DMS53 treated with DMSO at 0.1 percent for 48 hours (cell line): ENCODE results near the gene DNAJB11.
A peak's percentile ranks its signal among the peaks of the same experiment; 100 is the strongest.

Experiments
- DNase-seq: peaks from one replicate; lab custom pipeline; 2025; ENCODE audit not compliant: unreplicated experiment; lab: John Stamatoyannopoulos, UW

Gene DNAJB11

DNA sequence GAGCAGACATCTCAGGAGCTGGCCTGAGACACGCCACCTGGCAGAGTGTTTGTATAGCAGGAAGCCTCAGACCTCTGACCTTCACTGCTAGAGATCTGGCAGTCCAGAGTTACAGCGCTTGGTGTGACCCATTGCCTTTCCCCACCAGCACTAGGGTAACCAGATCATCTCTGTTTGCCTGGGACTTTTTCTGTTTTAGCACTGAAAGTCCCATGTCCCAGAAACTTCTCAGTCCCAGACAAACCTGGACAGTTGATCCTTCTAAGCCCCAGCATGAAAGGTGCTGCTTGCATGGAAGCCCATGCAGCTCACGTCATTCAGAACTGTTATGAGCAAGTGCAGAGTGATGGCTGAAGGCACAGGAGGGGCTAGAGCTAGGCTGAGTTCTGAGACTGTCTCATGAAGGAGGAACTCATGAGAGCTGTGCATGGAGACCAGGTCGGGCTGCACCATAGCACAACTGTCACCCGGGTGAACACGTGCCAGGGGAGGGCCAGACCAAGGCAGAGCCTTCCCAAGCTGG lies 24.1 kb downstream of the DNAJB11 start:
- no peak for DNase-seq

DNA sequence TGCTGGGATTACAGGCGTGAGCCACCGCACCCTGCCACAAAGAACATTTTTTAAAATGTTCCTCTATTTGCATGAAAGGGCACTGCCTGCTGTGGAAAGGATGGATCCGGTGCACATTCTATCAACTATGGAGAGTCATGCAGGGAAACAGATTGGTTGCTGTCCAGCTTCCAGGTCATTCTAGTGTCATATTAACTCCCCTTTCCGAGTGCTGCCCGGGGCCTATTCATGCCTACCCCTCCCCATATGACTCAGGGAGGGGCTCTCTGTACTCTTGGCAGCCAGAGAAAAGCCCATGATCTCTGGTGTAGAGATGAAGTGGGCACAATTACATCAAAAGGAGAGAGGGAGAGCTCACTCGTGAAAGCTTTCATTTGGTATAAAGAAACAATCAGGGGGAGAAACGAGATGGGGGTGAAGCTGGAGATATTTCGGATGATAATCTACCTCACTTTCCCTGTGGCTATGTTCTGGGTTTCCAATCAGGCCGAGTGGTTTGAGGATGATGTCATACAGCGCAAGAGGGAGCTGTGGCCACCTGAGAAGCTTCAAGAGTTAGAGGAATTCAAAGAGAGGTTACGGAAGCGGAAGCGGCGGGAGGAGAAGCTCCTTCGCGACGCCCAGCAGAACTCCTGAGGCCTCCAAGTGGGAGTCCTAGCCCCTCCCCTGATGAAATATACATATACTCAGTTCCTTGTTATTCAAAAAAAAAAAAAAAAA lies 26.2 kb downstream of the DNAJB11 start:
- no peak for DNase-seq

DNA sequence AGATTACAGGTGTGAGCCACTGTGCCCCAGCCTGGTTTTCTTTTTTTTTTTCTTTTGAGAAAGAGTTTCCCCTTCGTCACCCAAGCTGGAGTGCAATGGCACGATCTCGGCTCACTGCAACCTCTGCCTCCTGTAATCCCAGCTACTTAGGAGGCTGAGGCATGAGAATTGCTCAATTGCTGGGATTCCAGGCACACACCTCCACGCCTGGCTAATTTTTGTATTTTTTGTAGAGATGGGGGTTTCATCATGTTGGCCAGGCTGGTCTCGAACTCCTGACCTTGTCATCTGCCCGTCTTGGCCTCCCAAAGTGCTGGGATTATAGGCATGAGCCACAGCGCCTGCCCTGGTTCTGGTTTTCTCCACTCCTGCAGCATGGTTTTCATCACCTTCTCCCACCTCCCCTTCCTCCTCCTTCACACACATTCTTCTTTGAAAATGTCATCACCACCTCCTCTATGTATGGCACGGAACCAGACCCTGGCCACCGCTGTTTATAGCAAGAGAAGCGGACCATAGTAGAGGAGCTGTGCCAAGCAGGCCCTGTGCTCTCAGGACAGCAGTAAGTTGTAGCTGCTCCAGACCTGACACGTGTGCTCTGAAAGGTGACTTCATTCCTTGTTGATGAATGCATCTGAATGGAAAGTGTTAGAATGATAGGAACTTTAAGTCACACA lies 27.7 kb downstream of the DNAJB11 start:
- no peak for DNase-seq

DNA sequence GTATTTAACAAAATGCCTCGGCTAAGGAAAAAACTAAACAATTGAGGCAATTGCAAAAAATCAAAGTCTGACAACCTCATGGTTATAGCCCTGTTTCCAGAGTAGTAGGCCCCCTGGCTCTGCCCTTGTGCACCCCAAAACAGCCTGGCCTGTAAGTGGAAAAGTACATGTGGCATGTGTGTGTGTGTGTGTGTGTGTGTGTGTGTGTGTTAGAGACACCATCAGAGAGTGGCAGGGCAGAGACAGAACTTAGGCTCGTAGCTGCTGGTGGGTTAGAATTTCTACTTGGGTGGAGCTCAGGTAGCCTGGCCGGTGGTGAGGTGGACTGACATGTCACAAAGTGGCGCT lies 28.2 kb downstream of the DNAJB11 start:
- DNase-seq = no peak

DNA sequence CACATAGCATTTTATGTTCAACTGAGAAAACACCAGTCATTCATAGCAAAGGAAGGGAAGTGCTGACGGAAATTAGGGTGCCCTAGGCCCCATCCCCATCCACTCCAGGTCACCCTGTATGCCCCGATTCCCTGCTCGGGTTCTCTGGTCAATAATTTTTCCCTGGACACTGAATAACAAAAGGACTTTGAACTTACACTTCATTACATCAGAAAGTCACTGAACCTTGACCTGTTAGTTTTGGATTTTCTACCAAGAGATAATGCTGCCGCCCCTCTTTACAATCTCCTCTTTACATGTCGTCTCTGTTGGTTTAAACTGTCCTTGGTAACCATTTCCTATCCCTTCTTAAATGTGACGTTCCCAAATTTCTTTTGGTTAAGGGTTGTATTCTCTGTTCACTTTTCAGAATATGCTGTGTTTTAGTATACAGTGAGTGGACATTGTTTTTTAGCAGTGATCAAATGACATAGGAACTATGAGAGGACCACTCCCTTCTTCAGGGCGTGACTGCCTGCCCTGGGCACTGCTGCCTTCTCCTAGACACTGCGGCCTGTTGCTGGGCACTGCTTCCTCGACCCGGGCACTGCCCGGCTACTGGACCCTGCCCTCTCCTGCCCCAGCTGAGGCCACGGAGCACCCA lies 28.7 kb downstream of the DNAJB11 start:
- DNase-seq = no peak

DNA sequence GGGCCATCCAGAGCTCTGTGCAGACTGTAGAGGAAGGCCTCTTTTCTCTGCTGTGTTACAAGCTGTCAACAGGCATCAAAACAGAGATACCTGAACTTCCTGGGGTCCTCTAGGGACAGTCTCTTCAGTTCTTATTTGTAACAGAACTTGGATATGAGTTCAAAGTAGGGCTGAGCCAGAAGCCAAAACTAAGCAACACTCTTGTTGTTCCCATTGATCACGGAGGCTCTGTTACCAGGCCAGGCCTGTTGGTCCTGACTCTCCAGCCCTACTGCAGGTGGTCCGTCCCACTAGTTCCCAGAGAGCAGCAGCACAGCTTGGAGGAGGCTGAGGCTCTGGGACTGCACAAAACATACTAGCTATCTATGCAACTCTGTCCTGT lies 29.3 kb downstream of the DNAJB11 start:
- no peak for DNase-seq

DNA sequence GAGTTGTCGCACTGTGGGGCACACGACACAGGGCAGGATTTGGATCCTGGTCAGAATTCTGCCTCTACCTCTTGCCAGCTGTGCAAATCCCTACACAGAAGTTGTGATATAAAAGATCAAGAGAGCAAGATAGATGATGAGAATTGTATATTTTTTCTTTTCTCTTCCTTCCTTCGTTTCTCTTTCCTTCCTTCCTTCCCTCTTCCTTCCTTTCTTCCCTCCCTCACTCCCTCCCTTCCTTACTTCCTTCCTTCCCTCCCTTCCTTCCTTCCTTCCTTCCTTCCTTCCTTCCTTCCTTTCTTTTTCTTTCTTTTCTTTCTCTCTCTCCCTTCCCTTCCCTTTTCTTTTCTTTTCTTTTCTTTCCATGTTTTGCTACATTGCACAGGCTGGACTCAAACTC lies 30.4 kb downstream of the DNAJB11 start:
- DNase-seq = no peak

DNA sequence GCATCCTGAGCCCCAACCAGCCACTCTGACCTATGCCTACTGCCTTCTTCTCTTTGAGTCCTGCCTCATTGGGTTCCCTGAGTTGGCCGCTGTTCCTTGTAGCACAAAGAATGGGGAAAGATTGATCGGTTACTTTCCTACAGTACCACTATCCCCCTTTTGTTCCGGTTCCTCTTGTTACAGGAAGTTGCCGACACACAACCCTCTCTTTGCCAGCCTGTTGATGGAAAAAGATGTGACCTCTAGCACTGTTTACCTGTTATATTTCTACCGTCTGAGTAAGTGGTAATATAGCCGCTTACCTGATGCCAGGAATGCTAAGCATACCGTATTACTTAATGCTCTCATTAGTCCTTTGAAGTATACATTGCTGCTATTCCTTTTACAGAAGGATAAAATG lies 32.6 kb downstream of the DNAJB11 start:
- DNase-seq = no peak

DNA sequence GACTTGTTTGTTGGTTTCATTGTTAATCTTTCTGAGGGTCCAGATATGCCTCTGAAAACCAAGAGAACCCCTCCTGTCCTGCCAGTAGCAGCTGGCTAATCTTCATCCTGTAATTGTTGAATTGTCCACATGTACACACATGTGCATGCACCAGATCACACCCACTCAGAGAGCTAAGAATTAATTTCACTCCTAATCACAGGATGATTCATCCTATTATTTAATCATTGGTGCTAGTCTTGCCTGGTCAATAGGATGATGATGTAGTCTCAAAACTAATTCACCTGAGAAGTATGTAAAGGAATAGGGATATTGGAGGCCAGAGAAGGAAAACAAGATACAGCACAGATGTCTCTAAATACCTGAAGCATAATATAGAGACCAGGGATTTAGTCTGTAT lies 34.6 kb downstream of the DNAJB11 start:
- no peak for DNase-seq

DNA sequence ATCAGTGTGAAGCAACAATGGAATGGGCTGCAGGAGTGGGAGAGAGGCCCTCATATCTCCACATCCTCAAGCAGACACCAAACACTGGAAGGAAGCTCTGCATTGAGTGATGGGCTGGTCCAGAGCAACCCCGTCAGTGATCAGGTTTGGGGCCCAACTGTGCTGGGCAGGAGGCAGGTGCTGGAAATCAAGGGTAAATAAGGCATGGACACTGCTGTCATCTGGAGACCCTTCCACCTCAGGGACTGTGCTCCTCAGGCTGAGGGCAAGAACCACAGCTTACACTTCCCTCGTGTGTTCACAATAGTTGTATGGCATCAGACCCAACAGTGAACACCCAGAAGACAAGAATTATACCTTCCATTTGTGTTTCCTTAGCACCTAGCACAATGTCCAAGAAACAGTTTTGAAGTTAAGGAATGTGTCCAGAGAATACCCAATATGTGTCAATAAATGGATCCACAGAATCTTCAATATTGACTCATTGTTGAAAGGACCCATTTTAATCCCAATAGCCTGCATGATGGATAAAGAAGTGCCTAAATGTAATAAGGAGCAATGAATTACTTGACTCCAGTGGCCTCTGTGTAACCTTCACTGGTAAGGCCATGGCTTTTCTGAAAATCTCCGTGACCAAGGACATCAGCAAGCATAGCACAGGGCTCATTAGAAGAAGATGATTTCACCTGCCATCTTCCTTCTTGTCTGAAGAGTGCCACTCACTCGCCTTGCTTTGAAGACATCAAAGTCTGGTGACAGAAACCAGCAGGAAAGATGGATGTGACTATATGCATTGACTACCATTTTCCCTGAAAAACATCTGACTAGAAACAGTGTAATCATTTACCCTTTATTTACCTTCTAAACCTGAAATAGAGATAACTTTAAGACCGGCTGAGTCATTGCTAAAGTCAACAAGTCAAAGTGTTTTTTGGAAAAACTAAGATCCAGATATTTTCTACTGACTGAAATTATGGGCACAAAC lies 35.3 kb downstream of the DNAJB11 start:
- DNase-seq = peak; percentile 16

DNA sequence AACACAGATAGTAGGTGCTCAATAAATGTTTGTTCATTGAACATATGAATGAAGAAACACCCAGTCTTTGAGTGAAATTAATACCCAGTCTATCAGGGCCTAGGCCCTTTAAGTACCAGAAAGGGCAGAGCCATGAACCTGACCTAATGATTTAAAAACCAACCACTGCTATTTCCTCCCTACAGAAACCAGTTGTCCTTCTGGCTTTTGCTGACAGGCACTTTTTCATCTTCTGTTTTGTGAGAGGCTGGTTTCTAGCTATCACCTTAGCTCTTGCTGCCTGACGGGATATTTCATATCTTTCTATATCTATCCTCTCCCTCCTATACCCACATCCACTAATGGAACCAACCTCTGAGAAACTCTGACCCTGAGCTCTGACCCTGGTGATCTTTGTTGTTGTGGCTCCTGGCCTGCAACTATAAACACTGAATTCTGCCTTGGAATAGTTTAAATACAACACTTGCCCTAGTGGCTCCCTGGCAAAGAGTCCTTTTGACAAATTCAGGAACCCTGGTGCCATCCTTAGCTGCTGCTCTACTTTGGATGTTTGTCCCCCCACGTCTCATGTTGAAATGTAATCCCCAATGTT lies 38.2 kb downstream of the DNAJB11 start:
- no peak for DNase-seq

DNA sequence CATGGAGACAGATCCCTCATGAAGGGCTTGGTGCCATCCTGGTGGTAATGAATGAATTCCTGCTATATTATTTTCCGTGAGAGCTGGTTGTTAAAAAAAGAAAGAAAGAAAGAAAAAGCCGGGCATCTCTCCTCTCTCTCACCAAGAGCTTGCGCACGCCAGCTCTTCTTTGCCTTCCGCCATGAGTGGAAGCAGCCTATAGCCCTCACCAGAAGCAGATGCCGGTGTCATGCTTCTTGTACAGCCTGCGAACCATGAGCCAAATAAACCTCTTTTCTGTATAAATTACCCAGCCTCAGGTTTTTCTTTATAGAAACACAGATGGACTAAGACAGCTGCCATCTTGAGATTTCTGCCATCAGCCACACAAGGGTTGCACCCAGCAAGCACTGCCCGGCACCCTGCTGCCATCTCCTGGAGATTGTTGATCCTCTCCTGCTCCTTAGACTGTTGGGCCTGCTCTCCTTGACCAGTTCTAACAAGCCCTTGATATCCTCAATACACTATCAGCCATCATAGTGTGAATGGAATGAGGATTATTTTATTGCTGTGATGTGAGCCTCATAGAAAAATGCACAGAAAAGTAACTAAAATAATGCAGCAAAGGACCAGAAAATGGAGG lies 38.8 kb downstream of the DNAJB11 start:
- DNase-seq = no peak

DNA sequence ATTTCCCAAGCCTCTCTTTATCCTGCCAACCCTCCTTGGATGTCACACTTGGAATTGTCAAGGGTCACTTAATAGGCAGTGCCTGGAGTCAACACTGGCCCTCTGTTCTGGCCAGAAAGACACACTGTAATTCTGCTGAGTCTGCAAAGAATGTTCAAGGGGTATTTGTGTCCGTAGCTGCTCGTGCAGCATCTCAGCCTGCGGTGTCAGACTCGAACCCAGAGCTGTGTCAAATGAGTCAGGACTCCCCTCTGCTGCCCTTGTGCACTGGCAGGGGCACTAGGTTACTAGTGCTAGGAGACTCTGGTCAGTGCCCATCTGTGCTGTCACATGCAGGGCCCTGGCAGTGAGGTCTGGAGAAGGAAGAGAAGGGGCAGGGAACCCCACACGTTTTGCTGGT lies 41.5 kb downstream of the DNAJB11 start:
- DNase-seq = no peak

DNA sequence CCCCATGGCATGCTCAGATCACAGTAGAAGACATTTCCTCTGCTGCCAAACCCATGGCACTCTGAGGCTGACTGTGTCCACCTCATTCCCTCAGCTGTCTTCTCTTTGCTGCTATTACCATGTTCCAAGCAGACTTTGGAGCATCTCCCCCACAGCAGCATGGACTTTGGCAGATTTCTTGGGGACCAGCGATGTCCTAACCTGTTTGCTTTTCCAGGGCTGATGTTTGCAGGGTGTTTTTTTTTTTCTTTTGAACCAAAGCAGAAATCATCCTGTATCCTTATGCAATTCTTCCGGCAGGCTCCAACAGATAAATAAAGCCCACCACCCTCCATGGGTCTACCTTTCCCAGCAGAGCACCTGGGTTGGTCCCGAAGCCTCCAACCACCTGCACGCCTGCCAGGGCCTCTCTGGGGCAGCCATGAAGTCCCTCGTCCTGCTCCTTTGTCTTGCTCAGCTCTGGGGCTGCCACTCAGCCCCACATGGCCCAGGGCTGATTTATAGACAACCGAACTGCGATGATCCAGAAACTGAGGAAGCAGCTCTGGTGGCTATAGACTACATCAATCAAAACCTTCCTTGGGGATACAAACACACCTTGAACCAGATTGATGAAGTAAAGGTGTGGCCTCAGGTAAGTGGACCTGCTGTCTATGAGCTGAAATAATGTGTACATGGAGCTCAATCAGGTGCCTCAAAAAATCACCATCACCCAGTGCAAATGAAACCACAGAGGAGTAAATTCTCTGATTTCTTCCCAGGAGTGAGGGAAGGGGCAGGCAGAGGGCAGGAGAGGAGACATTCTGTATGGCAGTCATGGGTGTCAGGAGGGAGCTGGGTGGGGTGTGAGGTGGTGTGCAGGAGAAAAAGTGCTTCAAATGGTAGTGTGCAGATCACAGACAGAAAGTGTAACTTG lies 42.5 kb downstream of the DNAJB11 start, which contains the start of gene AHSG:
Gene AHSG, plus strand, starts transcription at position 340 of the 916 bp plus-strand sequence. Its CDS starts 82 bp downstream, at position 422.
- DNase-seq = no peak

DNA sequence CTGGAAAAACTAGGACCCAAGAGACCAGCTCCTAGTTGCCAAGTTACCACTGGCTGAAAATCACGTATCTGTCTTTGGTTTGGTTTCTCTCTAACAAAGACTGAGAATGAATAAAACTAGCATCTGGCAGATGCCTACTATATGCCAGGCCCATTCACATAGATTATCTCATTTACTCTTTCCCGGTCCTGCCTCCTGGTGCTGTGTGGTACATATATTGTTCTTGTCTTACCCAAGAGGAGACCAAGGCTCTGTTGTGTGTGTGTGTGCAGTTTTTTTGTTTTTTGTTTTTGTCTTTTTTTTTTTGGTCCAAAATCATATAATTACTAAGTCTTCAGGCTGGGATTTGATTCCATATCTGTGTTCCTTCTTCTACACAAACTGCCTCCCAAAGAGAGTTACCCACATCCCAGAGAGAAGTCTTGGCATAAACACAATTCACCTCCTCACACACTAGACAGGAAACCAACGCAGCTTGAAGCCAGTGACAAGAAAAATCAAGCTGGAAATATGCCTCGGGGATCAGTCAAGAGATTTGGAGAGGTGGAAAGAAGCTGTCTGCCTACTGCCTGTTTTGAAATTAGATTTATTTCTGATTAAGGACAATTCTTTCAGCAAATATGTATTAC lies 43.2 kb downstream of the DNAJB11 start:
- no peak for DNase-seq

DNA sequence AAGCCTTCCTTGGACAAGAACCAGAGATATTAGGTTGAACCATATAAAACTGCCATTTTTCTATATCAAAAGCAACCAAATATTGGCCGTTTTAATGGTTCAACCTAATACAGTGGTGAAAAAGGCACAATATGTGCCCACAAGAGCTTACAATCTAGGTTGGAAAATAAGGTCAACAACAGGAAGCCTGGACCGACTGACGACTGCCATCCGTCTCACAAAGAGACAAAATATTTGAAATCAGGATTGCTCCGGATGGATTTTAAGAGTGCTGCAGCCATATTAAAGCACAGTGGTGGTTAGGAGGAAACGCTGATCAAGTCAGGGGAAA lies 43.7 kb downstream of the DNAJB11 start:
- no peak for DNase-seq

DNA sequence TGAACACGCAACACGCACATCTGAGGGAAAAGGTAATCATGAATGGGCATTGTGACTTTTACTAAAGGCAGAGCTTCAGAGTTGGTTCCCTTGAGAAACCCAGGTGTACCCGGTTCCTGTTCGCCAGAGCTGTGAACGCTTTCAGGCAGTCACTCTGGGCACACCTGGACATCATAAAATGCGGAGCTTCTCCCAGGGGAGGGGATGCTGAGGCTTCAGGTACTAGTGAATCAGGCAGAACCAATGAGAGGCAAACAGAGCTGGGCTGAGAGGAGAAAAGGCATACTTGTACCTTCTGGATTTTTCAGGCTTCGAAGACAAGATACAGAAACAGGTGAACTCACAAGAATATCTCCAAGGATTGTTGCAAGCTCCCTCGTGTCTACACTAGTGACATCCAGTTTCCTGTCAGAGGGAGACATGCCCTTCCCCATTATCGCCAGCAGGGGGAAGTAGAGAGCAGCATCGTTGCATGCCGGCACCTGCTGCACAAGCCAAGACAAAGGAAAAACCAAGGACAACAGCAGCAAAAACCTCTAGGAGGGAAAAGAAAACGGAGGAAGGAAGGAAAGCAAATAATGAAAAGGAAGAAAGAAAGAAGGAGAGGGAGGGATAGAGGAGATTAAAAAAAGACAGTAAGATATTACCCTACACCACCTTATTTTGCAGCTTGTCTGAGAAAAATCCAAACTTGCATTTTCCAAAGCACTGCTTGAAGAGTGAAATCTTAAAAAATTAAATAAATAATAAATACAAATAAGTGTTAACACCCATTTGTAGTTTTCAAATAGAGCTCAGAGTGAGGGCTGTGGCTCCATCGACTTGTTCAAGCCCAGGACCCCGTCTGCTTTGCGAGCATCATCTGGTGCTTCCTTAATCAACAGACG lies 44.3 kb downstream of the DNAJB11 start:
- peak; percentile 71 for DNase-seq

DNA sequence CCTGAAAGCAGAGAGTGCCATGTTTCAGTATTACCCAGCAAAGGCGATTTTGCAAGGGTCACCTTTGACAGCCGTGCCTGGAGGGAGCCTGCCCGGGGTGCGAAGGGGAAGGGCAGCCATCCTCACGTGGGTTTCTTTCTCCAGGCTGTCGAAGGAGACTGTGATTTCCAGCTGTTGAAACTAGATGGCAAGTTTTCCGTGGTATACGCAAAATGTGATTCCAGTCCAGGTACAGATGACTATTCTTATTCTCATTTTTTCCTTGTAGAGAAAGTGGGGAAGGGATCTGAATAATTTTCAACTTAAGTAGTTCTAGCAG lies 45.7 kb downstream of the DNAJB11 start:
- no peak for DNase-seq
